Sigmoid colon (tissue), 7 donors: ENCODE measurements around the gene WIF1. TPM values are rescaled to one million over a fixed set of nuclear protein-coding genes. Genes with fewer than 3 reads are reported as not detected.

Source experiments
- DNase-seq: peaks from one replicate; pipeline ENCODE4 v3.0.0-alpha.2; 2019
- H3K27ac ChIP-seq, 4 donors: fragments of 200-600 bp; sonication (generic); one replicate each; pipeline ENCODE4 v1.5.1; 2016 to 2019; ENCODE audit warnings: mild to moderate bottlenecking in 1 of 4
- H3K27me3 ChIP-seq, 3 donors: fragments of 200-600 bp; sonication (generic); one replicate each; pipeline ENCODE4 v1.5.1; 2019; ENCODE audit warnings: mild to moderate bottlenecking in 1 of 3
- H3K36me3 ChIP-seq, 4 donors: fragments of 200-600 bp; sonication (generic); one replicate each; pipeline ENCODE4 v1.5.1; 2016 to 2019
- H3K4me1 ChIP-seq, 4 donors: fragments of 200-600 bp; sonication (generic); one replicate each; pipeline ENCODE4 v1.5.1; 2017 to 2019
- H3K4me3 ChIP-seq, 4 donors: fragments of 200-600 bp; sonication (generic); one replicate each; pipeline ENCODE4 v1.5.1; 2017 to 2019; ENCODE audit warnings: mild to moderate bottlenecking in 2 of 4, moderate library complexity in 1 of 4
- H3K9me3 ChIP-seq, 4 donors: fragments of 200-600 bp in 3 of 4; sonication (generic) in 3 of 4; one replicate each; pipeline versions ENCODE4 v1.5.1 to v1.6.1; 2013 to 2019
- CTCF ChIP-seq, 4 experiments: fragments of 450-650 bp in 3 of 4; fragments of 200-600 bp in 1 of 4; IDR thresholded peaks; one replicate each; pipeline ENCODE4 v1.5.1; 2016 to 2019; ENCODE audit warnings: antibody characterized with exemption in 4 of 4, mild to moderate bottlenecking in 3 of 4, moderate library complexity in 2 of 4
- EP300 ChIP-seq, 4 donors: sonication (generic); formaldehyde crosslinking; IDR thresholded peaks; one replicate each; pipeline ENCODE4 v1.6.1; 2017; ENCODE audit warnings: antibody characterized with exemption in 4 of 4
- POLR2A ChIP-seq, 2 donors: fragments of 450-650 bp; IDR thresholded peaks; one replicate each; pipeline ENCODE4 v1.6.1; 2016; ENCODE audit warnings: antibody characterized with exemption in 2 of 2, mild to moderate bottlenecking in 2 of 2, moderate library complexity in 2 of 2
- POLR2AphosphoS5 ChIP-seq, 4 donors: sonication (generic); formaldehyde crosslinking; IDR thresholded peaks; one replicate each; pipeline ENCODE4 v1.6.1; 2017; ENCODE audit warnings: antibody characterized with exemption in 4 of 4
- WGBS, 2 donors: extraction: QIAGEN DNeasy Blood & Tissue Kit; methylation state at CpG; one replicate each; pipeline ENCODE4 v1.1.7; 2013; 5-methylcytosine and 5-hydroxymethylcytosine counted together
- intact Hi-C: fragments of 100-400 bp; cut with DNase I; formaldehyde crosslinking; loops from one replicate; pipeline ENCODE4 v1.15.1; 2023
- polyA plus RNA-seq, 3 donors: library from polyadenylated mRNA; stranded (reverse); fragments of 200-250 nt; gene quantifications; one replicate each; pipeline ENCODE4 v1.2.3, GENCODE V29; 2013
- small RNA-seq, 3 donors: library from RNA; depleted of rRNA; stranded (forward); fragments of <200 nt; gene quantifications; one replicate each; pipeline ENCODE3, GENCODE V24; 2016
- total RNA-seq, 4 donors: library from RNA; depleted of rRNA; stranded (reverse); fragments of >200 nt; gene quantifications; one replicate each; pipeline ENCODE4 v1.1.0, GENCODE V29; 2016
- donor health status: healthy with polysubstance abuse.
- donor health status: Bipolar disorder and iron deficiency.
- donor health status: healthy.

The WIF1 gene
- total and polyA plus RNA-seq, 7 donors: 0.15 TPM; not detected in 6

GRCh38 chr12:65015850-65016249, 105.3 kb downstream of the WIF1 start:
- no peak for DNase-seq
- Histone ChIP-seq H3K36me3 (no peaks in the 10 kb centered on the region), H3K27me3 (peaks cover 0 to 6% (median 0%) of the 10 kb centered on the region in 3 donors), H3K9me3 (no peaks in the 10 kb centered on the region), H3K4me3 (no peak overlapping the region), H3K4me1 (no peaks in the 10 kb centered on the region), H3K27ac (no peak overlapping the region)
- intact Hi-C loops: no loop called here
- WGBS, 2 donors: 20 to 68% methylated on average over 6 of the region's 6 CpGs
- TF ChIP-seq POLR2A (IDR thresholded peaks at IDR 0.05) (no peak), EP300 (IDR thresholded peaks at IDR 0.05) (no peak), POLR2AphosphoS5 (IDR thresholded peaks at IDR 0.05) (no peak), CTCF (IDR thresholded peaks at IDR 0.05) (no peak)

GRCh38 chr12:65014504-65015271, 106.4 kb downstream of the WIF1 start:
- no peak for TF ChIP-seq POLR2A (IDR thresholded peaks at IDR 0.05)
- TF ChIP-seq EP300 (IDR thresholded peaks at IDR 0.05): no peak
- no peak for TF ChIP-seq CTCF (IDR thresholded peaks at IDR 0.05)
- TF ChIP-seq POLR2AphosphoS5 (IDR thresholded peaks at IDR 0.05): no peak
- Histone ChIP-seq H3K4me3 (no peak overlapping the region), H3K4me1 (no peaks in the 10 kb centered on the region), H3K36me3 (no peaks in the 10 kb centered on the region), H3K27ac (no peak overlapping the region), H3K9me3 (no peaks in the 10 kb centered on the region), H3K27me3 (peaks cover 0 to 6% (median 0%) of the 10 kb centered on the region in 3 donors)
- intact Hi-C loops: no loop called here
- 56 to 77% methylated on average over 9 of the region's 9 CpGs for WGBS, 2 donors
- DNase-seq: no peak

GRCh38 chr12:65010437-65010836, 110.7 kb downstream of the WIF1 start:
- Histone ChIP-seq H3K4me3 (no peak overlapping the region), H3K27me3 (peaks cover 0 to 6% (median 0%) of the 10 kb centered on the region in 3 donors), H3K27ac (no peak overlapping the region), H3K36me3 (no peaks in the 10 kb centered on the region), H3K4me1 (no peaks in the 10 kb centered on the region), H3K9me3 (no peaks in the 10 kb centered on the region)
- TF ChIP-seq POLR2AphosphoS5 (IDR thresholded peaks at IDR 0.05) (no peak), CTCF (IDR thresholded peaks at IDR 0.05) (no peak), EP300 (IDR thresholded peaks at IDR 0.05) (no peak), POLR2A (IDR thresholded peaks at IDR 0.05) (no peak)
- intact Hi-C loops: no loop called here
- WGBS, 2 donors: 82 to 89% methylated on average over 2 of the region's 2 CpGs
- no peak for DNase-seq

- no peak overlapping the region for H3K4me3 ChIP-seq
- no peaks in the 10 kb centered on the region for H3K27me3 ChIP-seq
- TF ChIP-seq EP300 (IDR thresholded peaks at IDR 0.05): no peak
- no peak overlapping the region for H3K27ac ChIP-seq
- no peak for DNase-seq
- 93 to 95% methylated on average over 2 of the region's 2 CpGs for WGBS, 2 donors
- no peaks in the 10 kb centered on the region for H3K4me1 ChIP-seq
- no peaks in the 10 kb centered on the region for H3K36me3 ChIP-seq
- intact Hi-C loops: no loop called here
- no peaks in the 10 kb centered on the region for H3K9me3 ChIP-seq
Observed at GRCh38 chr12:65005716-65006115, 115.4 kb downstream of the WIF1 start.

GRCh38 chr12:65004270-65004669, 116.8 kb downstream of the WIF1 start:
- Histone ChIP-seq H3K9me3 (no peaks in the 10 kb centered on the region), H3K27me3 (no peaks in the 10 kb centered on the region), H3K4me1 (no peaks in the 10 kb centered on the region), H3K36me3 (no peaks in the 10 kb centered on the region), H3K27ac (no peak overlapping the region), H3K4me3 (no peak overlapping the region)
- intact Hi-C loops: no loop called here
- TF ChIP-seq EP300 (IDR thresholded peaks at IDR 0.05) (no peak), POLR2A (IDR thresholded peaks at IDR 0.05) (no peak), CTCF (IDR thresholded peaks at IDR 0.05) (no peak), POLR2AphosphoS5 (IDR thresholded peaks at IDR 0.05) (no peak)
- DNase-seq: no peak
- WGBS, 2 donors: 61 to 82% methylated on average over 1 of the region's 1 CpG

Small RNAs within 50 kb of the gene (small RNA-seq; reads per million reads assigned to genes)
- 0 reads per million in 3 donors for gene RNU6-166P

Other genes starting within 250 kb of the WIF1 start
- 10 to 100 TPM; 17.7 to 32.7 (median 22.7) TPM for gene LEMD3, start 48.3 kb upstream of the WIF1 start, total RNA-seq
- gene LEMD3, start 48.3 kb upstream of the WIF1 start, polyA plus RNA-seq: 10 to 100 TPM in 1 of 3 donors, 1 to 10 TPM in 2; 3.6 to 12.0 (median 3.7) TPM
- gene MSRB3, start 157.4 kb upstream of the WIF1 start, total RNA-seq: 100 to 1,000 TPM; 159 to 232 (median 223) TPM
- gene MSRB3, start 157.4 kb upstream of the WIF1 start, polyA plus RNA-seq: 10 to 100 TPM in 2 of 3 donors, 1 to 10 TPM in 1; 6.2 to 13.4 (median 10.8) TPM